Activated CD8-positive, alpha-beta memory T cell treated with anti-CD3 and anti-CD28 coated beads, Interleukin-2, amount 50 U/mL, for 48 hours (primary cell): ENCODE measurements around the gene SPTBN2.

Source experiments
- DNase-seq: peaks from one replicate; pipeline ENCODE4 v3.0.0-alpha.2; 2020

SPTBN2 gene

GRCh38 chr11:66638177-66639065, 90.6 kb downstream of the SPTBN2 start, which contains the start of gene RBM4:
Gene RBM4, plus strand, starts transcription at chr11:66638703. Its CDS starts 1,009 bp downstream, at chr11:66639712.
- peak; percentile 93 for DNase-seq

GRCh38 chr11:66637557-66638176, 91.3 kb downstream of the SPTBN2 start:
- DNase-seq, result no peak

GRCh38 chr11:66636411-66636810, 92.6 kb downstream of the SPTBN2 start:
- no peak for DNase-seq
